ENCODE data around the gene RPTOR.

GRCh38 chr17:80880648-80880985 lies 336.0 kb downstream of the RPTOR start:
- TF ChIP-seq CTCF (conservative IDR thresholded peaks at IDR 0.05 in 1 of 2, IDR thresholded peaks at IDR 0.05 in 1 of 2; ENCODE audit: low read depth in 1 of 2, low read length in 2 of 2) (no peak), EZH2 (IDR thresholded peaks at IDR 0.05; ENCODE audit: low read length, missing control alignments) (no peak)
